Nucleus accumbens (tissue), 56 donors: ENCODE data around the gene SLC28A1.

Experiments used
- DNase-seq, 56 donors: peaks; one replicate each; lab custom pipeline; 2025; lab: John Stamatoyannopoulos, UW

SLC28A1 gene

GRCh38 chr15:84883916-84884781 is at the start of gene SLC28A1:
TSS of gene SLC28A1 (plus strand) at chr15:84884662. CDS start at chr15:84887761, 3,099 bp downstream.
- peak in 1 of 56 donors; percentile 2 for DNase-seq

GRCh38 chr15:84834969-84835368 is 49.5 kb upstream of the SLC28A1 start:
- no peak for DNase-seq

DNA sequence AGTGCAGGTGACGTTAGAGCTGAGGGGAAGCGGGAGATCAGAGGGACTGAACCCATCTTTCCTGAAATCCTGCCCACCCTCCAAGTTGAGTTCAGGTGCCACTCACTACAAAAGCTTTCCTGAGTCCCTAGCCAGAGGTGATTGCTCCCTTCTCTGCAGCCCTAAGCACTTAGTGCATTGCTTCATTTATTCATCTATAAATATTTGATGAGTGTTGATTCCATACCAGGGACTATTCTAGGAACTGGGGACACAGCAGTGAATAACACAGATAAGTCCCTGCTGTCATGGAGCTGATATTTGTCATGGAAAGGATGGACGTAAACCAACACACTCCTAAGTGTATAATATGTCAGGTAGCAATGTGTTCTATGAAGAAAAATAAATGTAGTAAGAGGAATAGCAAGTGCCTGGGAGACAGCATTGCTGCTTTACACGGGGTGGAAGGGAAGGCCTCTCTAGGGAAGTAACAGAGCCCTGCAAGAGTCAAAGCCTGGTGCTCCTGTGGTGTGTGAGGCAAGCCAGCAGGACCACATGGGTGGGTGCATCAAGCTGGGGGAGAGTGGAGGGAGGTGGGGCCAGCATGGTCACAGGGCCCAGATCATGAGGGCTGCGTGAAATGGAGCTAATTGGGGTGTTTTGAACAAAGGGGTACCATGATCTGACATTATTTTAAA is 48.7 kb upstream of the SLC28A1 start:
- DNase-seq, result no peak

GRCh38 chr15:84836844-84837243 is 47.6 kb upstream of the SLC28A1 start:
- no peak for DNase-seq

DNA sequence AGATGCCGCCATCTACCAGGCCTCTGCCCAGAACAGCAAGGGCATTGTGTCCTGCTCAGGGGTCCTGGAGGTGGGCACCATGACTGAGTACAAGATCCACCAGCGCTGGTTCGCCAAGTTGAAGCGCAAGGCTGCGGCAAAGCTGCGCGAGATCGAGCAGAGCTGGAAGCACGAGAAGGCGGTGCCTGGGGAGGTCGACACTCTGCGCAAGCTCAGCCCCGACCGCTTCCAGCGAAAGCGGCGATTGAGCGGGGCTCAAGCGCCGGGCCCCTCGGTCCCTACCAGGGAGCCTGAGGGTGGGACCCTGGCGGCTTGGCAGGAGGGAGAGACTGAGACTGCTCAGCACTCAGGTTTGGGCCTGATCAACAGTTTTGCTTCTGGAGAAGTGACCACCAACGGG is 44.7 kb upstream of the SLC28A1 start:
- DNase-seq, result no peak

DNA sequence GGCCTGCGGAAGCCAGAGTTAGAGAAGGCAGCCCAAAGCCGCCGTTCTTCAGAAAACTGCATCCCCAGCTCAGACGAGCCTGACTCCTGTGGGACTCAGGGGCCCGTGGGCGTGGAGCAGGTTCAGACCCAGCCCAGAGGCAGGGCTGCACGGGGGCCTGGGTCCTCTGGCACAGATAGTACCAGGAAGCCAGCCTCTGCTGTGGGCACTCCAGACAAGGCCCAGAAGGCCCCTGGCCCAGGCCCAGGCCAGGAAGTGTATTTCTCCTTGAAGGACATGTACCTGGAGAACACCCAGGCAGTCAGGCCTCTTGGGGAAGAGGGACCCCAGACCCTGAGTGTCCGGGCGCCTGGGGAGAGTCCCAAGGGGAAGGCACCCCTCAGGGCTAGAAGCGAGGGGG is 44.2 kb upstream of the SLC28A1 start:
- no peak for DNase-seq

- no peak for DNase-seq
These were observed 43.6 kb upstream of the SLC28A1 start for GRCh38 chr15:84840741-84841429.

- DNase-seq, result no peak
These were observed 41.7 kb upstream of the SLC28A1 start for GRCh38 chr15:84842781-84843180.

- DNase-seq, result no peak
These were observed 39.5 kb upstream of the SLC28A1 start for GRCh38 chr15:84844964-84845363.

- peak in 8 of 56 donors; percentile 5 to 44 (median 12) for DNase-seq
These were observed 38.8 kb upstream of the SLC28A1 start for GRCh38 chr15:84845631-84846030.

DNA sequence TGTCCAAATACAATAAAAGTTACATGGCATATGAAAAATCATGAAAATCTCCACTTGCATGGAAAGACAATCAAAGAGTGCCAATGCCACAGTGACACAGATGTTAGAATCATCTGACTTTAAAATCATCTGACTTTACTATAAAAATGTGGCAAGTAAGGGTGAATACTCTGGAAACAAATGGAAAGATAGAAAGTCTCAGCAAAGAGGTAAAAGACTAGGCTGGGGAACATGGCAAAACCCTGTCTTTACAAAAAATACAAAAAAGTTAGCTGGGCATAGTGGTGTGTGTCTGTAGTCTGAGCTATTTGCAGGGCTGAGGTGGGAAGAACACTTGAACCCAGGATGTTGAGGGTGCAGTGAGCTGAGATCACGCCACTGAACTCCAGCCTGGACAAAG is 38.2 kb upstream of the SLC28A1 start:
- DNase-seq, result no peak

GRCh38 chr15:84847382-84847781 is 37.1 kb upstream of the SLC28A1 start:
- no peak for DNase-seq

DNA sequence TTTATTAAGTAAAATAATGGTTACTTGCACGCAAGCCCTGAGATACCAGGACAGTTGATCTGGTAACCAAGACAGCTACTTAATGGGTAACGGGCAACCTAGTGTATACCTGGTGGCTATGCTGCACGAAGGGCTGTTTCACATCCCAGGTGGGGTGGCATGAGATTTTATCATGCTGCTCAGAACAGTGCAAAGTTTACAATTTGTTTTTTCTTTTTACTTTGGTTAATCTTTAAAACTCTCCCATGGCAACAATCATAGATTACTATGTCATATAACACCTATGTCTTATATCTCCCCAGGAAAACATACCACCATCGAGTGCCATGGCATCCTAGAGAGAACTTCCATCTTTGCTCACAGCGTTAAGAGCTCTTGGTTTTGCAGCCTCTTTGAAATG is 32.2 kb upstream of the SLC28A1 start:
- no peak for DNase-seq

DNA sequence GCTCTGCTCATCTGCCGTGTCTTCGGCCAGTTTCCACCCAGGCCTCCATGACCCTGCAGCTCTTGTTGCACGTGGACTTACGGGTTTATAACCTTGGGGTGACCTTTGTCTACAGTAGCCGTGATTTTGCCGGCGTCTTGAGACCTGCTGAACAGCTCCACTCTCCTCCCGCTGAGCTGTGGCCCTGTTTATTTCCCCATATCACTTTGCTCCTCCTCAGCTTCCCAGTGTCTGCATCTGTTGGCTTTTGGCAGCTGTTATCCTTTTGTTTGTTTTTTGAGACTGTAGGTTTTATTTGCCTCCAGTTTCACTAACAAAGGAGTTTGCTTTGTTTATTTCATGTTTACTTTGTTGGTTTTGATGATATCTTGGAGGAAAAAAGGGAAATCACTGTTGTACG is 29.3 kb upstream of the SLC28A1 start:
- DNase-seq, result no peak

DNA sequence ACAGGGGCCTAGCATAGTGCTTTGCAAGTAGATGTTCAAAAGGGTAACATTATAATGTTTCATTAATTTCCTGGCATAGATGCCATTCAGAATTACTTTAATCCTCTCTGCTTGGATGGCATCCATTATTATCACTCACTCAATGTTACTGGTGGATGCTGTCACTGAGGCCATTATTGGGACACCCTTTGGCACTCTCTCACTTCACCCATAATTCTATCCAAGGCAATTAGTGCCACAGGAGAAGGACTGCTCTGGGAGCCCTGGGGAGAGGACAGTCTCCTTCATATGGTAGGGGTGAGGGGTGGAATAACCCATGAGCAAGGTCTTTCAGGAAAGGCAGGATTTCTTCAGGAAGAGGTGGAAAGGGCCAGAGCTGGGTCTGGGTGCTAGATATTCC is 28.7 kb upstream of the SLC28A1 start:
- no peak for DNase-seq

DNA sequence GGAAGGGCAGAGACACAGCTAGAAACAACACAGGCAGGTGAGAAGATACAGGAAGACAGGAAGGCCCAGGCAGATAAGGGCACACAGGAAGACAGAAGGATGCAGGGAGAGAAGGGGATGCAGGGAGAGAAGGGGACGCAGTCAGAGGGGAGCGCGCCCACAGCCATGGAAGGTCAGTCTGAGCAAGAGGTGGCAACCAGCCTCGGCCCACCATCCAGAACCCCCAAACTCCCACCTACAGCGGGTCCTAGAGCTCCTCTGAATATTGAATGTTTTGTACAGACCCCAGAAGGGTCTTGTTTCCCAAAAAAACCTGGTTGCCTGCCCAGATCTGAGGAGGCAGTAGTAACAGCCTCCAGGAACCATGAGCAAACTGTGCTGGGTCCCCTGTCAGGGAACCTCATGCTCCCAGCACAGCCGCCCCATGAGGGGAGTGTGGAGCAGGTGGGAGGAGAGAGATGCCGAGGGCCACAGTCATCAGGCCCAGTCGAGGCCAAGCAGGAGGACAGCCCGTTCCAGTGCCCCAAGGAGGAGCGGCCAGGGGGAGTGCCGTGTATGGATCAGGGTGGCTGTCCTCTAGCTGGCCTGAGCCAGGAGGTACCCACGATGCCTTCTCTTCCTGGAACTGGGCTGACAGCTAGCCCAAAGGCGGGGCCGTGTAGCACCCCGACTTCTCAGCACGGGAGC is 27.6 kb upstream of the SLC28A1 start:
- DNase-seq, result no peak

DNA sequence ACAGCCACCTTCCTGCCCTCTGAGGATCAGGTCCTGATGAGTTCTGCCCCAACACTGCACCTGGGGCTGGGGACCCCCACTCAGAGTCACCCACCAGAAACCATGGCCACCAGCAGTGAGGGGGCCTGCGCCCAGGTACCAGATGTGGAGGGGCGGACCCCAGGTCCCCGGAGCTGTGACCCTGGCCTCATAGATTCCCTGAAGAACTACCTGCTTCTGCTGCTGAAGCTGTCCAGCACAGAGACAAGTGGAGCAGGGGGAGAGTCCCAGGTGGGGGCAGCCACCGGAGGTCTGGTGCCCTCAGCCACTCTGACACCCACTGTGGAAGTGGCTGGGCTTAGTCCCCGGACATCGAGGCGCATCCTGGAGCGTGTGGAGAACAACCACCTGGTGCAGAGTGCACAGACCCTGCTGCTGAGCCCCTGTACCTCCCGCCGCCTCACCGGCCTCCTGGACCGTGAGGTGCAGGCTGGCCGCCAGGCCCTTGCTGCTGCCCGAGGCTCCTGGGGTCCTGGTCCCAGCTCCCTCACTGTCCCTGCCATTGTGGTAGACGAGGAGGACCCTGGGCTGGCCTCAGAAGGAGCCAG is 27.0 kb upstream of the SLC28A1 start:
- no peak for DNase-seq

- DNase-seq, result no peak
These were observed 26.2 kb upstream of the SLC28A1 start for GRCh38 chr15:84858231-84858630.

- no peak for DNase-seq
These were observed 25.3 kb upstream of the SLC28A1 start for GRCh38 chr15:84859144-84859543.

DNA sequence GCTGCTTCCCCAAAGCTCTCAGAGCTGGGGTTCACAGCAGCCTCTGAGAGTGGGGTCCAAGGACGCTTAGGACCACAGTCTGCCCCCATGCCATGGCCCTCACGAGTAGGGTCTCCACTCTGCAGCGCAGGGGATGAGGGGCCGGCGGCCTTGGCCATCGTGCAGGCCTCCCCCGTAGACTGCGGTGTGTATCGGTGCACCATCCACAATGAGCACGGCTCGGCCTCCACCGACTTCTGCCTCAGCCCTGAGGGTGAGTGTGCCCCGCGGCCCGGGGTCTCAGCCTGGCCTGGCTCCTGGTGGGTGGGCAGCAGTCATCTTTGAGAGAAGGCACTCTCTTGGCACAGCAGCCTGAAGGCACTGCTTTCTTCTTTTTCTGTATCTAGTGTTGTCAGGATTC is 24.8 kb upstream of the SLC28A1 start:
- DNase-seq, result no peak
